Stimulated activated CD4-positive, alpha-beta T cell treated with anti-CD3 and anti-CD28 coated beads, Interleukin-15, amount 100 ng/mL, for 24 hours (primary cell): Measurements from ENCODE around the gene CLNS1A.
"Not testable (repeated sequence)": the region's sequence is repeated elsewhere in the genome, so short reads cannot be mapped to it uniquely, and the experiment has no call there.

Experiments used
- DNase-seq: peaks from one replicate; pipeline ENCODE4 v3.0.0-alpha.2; 2020

Gene CLNS1A

GRCh38 chr11:77617892-77618291, 19.7 kb downstream of the CLNS1A start:
- no peak for DNase-seq

GRCh38 chr11:77611921-77612320, 25.7 kb downstream of the CLNS1A start:
- DNase-seq = no peak

- no peak for DNase-seq
These were observed 28.4 kb downstream of the CLNS1A start for GRCh38 chr11:77609234-77609633.

- no peak for DNase-seq
These were observed 33.3 kb downstream of the CLNS1A start for GRCh38 chr11:77604281-77604680.

- DNase-seq = no peak
These were observed 35.1 kb downstream of the CLNS1A start for GRCh38 chr11:77602381-77603088.

- no peak for DNase-seq
These were observed 39.4 kb downstream of the CLNS1A start for GRCh38 chr11:77598195-77598594.

GRCh38 chr11:77596626-77597025, 41.0 kb downstream of the CLNS1A start:
- no peak for DNase-seq

- DNase-seq = no peak
These were observed 43.7 kb downstream of the CLNS1A start for GRCh38 chr11:77593883-77594282.

GRCh38 chr11:77592727-77593126, 44.9 kb downstream of the CLNS1A start:
- no peak for DNase-seq

GRCh38 chr11:77590194-77590782, 47.3 kb downstream of the CLNS1A start:
- no peak for DNase-seq

- peak; percentile 82 for DNase-seq
These were observed 47.9 kb downstream of the CLNS1A start, which contains the start of gene AQP11 for GRCh38 chr11:77589521-77590193. AQP11 (plus strand) TSS chr11:77589953; CDS start chr11:77589993, 40 bp downstream.

- no peak for DNase-seq
These were observed 48.4 kb downstream of the CLNS1A start for GRCh38 chr11:77589181-77589520.

- DNase-seq = no peak
These were observed 56.8 kb downstream of the CLNS1A start for GRCh38 chr11:77580712-77581337.

- DNase-seq = not testable (repeated sequence)
These were observed 62.2 kb downstream of the CLNS1A start for GRCh38 chr11:77575428-77575827.

- DNase-seq = not testable (repeated sequence)
These were observed 66.7 kb downstream of the CLNS1A start for GRCh38 chr11:77570896-77571295.

GRCh38 chr11:77569676-77570070, 67.9 kb downstream of the CLNS1A start:
- DNase-seq = no peak

- no peak for DNase-seq
These were observed 68.5 kb downstream of the CLNS1A start for GRCh38 chr11:77568916-77569675.

GRCh38 chr11:77568306-77568705, 69.3 kb downstream of the CLNS1A start:
- no peak for DNase-seq
